Spleen (tissue), 11 donors: Measurements from ENCODE around the gene CREB3L2. TPM values are rescaled to one million over a fixed set of nuclear protein-coding genes. Genes with fewer than 3 reads are reported as not detected.

Source experiments
- DNase-seq: peaks from one replicate; pipeline ENCODE4 v3.0.0-alpha.2; 2020
- H3K27ac ChIP-seq, 8 donors: fragments of 200-600 bp; sonication (generic) in 7 of 8; 1 replicate in 4 of 8; 2 replicates in 4 of 8; pipeline versions ENCODE4 v1.5.0 to v1.8.0; 2016 to 2021; ENCODE audit warnings: inconsistent platforms in 4 of 8, mild to moderate bottlenecking in 4 of 8, moderate library complexity in 1 of 8
- H3K27me3 ChIP-seq, 7 donors: fragments of 200-600 bp; sonication (generic) in 6 of 7; replicated peaks in 1 of 7; 1 replicate in 4 of 7; 2 replicates in 3 of 7; pipeline versions ENCODE4 v1.5.0 to v1.8.0; 2016 to 2021; ENCODE audit warnings: inconsistent platforms in 3 of 7, mild to moderate bottlenecking in 1 of 7
- H3K36me3 ChIP-seq, 6 donors: fragments of 200-600 bp; sonication (generic) in 5 of 6; 1 replicate in 4 of 6; 2 replicates in 2 of 6; pipeline versions ENCODE4 v1.5.0 to v1.8.0; 2016 to 2021; ENCODE audit warnings: inconsistent platforms in 2 of 6
- H3K4me1 ChIP-seq, 6 donors: fragments of 200-600 bp; sonication (generic) in 5 of 6; 1 replicate in 3 of 6; 2 replicates in 3 of 6; pipeline versions ENCODE4 v1.5.0 to v1.8.0; 2016 to 2021; ENCODE audit warnings: inconsistent platforms in 3 of 6
- H3K4me3 ChIP-seq, 8 donors: fragments of 200-600 bp; sonication (generic) in 7 of 8; 1 replicate in 4 of 8; 2 replicates in 4 of 8; pipeline versions ENCODE4 v1.5.0 to v1.8.0; 2016 to 2021; ENCODE audit warnings: inconsistent platforms in 4 of 8, mild to moderate bottlenecking in 4 of 8, moderate library complexity in 2 of 8
- H3K9me3 ChIP-seq, 8 donors: fragments of 200-600 bp; sonication (generic) in 7 of 8; 1 replicate in 4 of 8; 2 replicates in 4 of 8; pipeline versions ENCODE4 v1.5.0 to v1.8.0; 2016 to 2021; ENCODE audit warnings: inconsistent platforms in 4 of 8
- CTCF ChIP-seq, 11 experiments: fragments of 200-600 bp in 7 of 11; fragments of 450-650 bp in 4 of 11; sonication (generic) in 4 of 11; IDR thresholded peaks in 8 of 11; conservative IDR thresholded peaks in 3 of 11; 1 replicate in 7 of 11; 2 replicates in 4 of 11; pipeline versions ENCODE4 v1.4.0 to v1.8.0; 2016 to 2021; ENCODE audit warnings: antibody characterized with exemption in 11 of 11, inconsistent platforms in 4 of 11, mild to moderate bottlenecking in 1 of 11
- POLR2A ChIP-seq, 3 donors: fragments of 450-650 bp; IDR thresholded peaks; one replicate each; pipeline ENCODE4 v1.5.1; 2017; ENCODE audit warnings: antibody characterized with exemption in 3 of 3, mild to moderate bottlenecking in 1 of 3
- POLR2AphosphoS5 ChIP-seq, 3 donors: sonication (generic); formaldehyde crosslinking; IDR thresholded peaks; one replicate each; pipeline ENCODE4 v1.5.1; 2017; ENCODE audit warnings: antibody characterized with exemption in 3 of 3
- WGBS, 5 donors: extraction: QIAGEN DNeasy Blood & Tissue Kit in 3 of 5; methylation state at CpG; one replicate each; pipeline versions ENCODE4 v1.1.5 to v1.1.7; 2013 to 2018; 5-methylcytosine and 5-hydroxymethylcytosine counted together
- intact Hi-C: fragments of 100-400 bp; cut with DNase I; formaldehyde crosslinking; loops from one replicate; pipeline ENCODE4 v1.15.0; 2023; ENCODE audit warnings: low total_unique reads
- polyA plus RNA-seq, 3 donors: library from polyadenylated mRNA; stranded (reverse); fragments of 200-250 nt; gene quantifications; one replicate each; pipeline ENCODE4 v1.2.1, GENCODE V29; 2013
- total RNA-seq, 7 donors: library from RNA; depleted of rRNA in 3 of 7; stranded (reverse); fragments of >200 nt in 3 of 7; fragmentation: NEBNext Ultra II Directional in 4 of 7; extraction: Animal tissue kit (Norgen Biotek cat#: 25700) in 4 of 7; gene quantifications; one replicate each; pipeline versions ENCODE4 v1.1.0 to v1.2.1, GENCODE V29; 2016 to 2021
- donor health status: healthy with polysubstance abuse.
- donor health status: DM: no; HTN: no; CAD: no; lungs with moderate emphysema.
- donor health status: DM: no; HTN: no; CAD: no.
- donor health status: Bipolar disorder and iron deficiency.
- donor health status: healthy.
- donor health status: DM: no; HTN: no; CAD: no.
- donor health status: DM: yes; HTN: yes; CAD: no.

Gene CREB3L2
- total and polyA plus RNA-seq, 10 donors: 3.5 to 68.4 (median 42.4) TPM

- Histone ChIP-seq H3K4me1 (peaks cover 0 to 60% (median 21%) of the 10 kb centered on the region in 6 donors), H3K27me3 (no peaks in the 10 kb centered on the region), H3K9me3 (no peaks in the 10 kb centered on the region), H3K36me3 (no peaks in the 10 kb centered on the region), H3K4me3 (no peak overlapping the region), H3K27ac (peak overlapping the region in 6 of 8 donors; percentile 6 to 61 (median 40))
- intact Hi-C loops: no loop called here
- 93 to 97% (median 94%) methylated on average over 3 of the region's 3 CpGs for WGBS, 5 donors
- TF ChIP-seq POLR2A (IDR thresholded peaks at IDR 0.05): no peak
- DNase-seq: no peak
Observed at GRCh38 chr7:137976232-137976631, 25.7 kb downstream of the CREB3L2 start.

- H3K4me1 ChIP-seq: peaks cover 0 to 60% (median 18%) of the 10 kb centered on the region in 6 donors
- intact Hi-C loops: no loop called here
- 65 to 87% (median 84%) methylated on average over 2 of the region's 2 CpGs for WGBS, 5 donors
- no peaks in the 10 kb centered on the region for H3K9me3 ChIP-seq
- H3K27ac ChIP-seq: peak overlapping the region in 6 of 8 donors; percentile 6 to 61 (median 43)
- H3K4me3 ChIP-seq: no peak overlapping the region
- no peaks in the 10 kb centered on the region for H3K36me3 ChIP-seq
- H3K27me3 ChIP-seq: no peaks in the 10 kb centered on the region
- TF ChIP-seq POLR2A (IDR thresholded peaks at IDR 0.05) (no peak), CTCF (IDR thresholded peaks at IDR 0.05 in 8 of 11, conservative IDR thresholded peaks at IDR 0.05 in 3 of 11) (no peak), POLR2AphosphoS5 (IDR thresholded peaks at IDR 0.05) (peak in 1 of 3 donors; percentile 18)
- no peak for DNase-seq
Observed at GRCh38 chr7:137975768-137976167, 26.1 kb downstream of the CREB3L2 start.

GRCh38 chr7:137975221-137975620, 26.7 kb downstream of the CREB3L2 start:
- Histone ChIP-seq H3K9me3 (no peaks in the 10 kb centered on the region), H3K4me1 (peaks cover 0 to 60% (median 18%) of the 10 kb centered on the region in 6 donors), H3K27ac (peak overlapping the region in 4 of 8 donors; percentile 37 to 61 (median 44)), H3K36me3 (no peaks in the 10 kb centered on the region), H3K4me3 (no peak overlapping the region), H3K27me3 (no peaks in the 10 kb centered on the region)
- intact Hi-C loops: no loop called here
- TF ChIP-seq POLR2A (IDR thresholded peaks at IDR 0.05) (no peak), CTCF (IDR thresholded peaks at IDR 0.05 in 8 of 11, conservative IDR thresholded peaks at IDR 0.05 in 3 of 11) (no peak), POLR2AphosphoS5 (IDR thresholded peaks at IDR 0.05) (no peak)
- WGBS, 5 donors: 65 to 82% (median 78%) methylated on average over 3 of the region's 3 CpGs
- DNase-seq: no peak

GRCh38 chr7:137974766-137975165, 27.1 kb downstream of the CREB3L2 start:
- no peaks in the 10 kb centered on the region for H3K36me3 ChIP-seq
- no peaks in the 10 kb centered on the region for H3K9me3 ChIP-seq
- H3K27ac ChIP-seq: peak overlapping the region in 5 of 8 donors; percentile 37 to 61 (median 51)
- WGBS, 5 donors: 86 to 99% (median 91%) methylated on average over 2 of the region's 2 CpGs
- peaks cover 0 to 60% (median 19%) of the 10 kb centered on the region in 6 donors for H3K4me1 ChIP-seq
- intact Hi-C loops: no loop called here
- no peak for TF ChIP-seq POLR2AphosphoS5 (IDR thresholded peaks at IDR 0.05)
- TF ChIP-seq POLR2A (IDR thresholded peaks at IDR 0.05): no peak
- TF ChIP-seq CTCF (IDR thresholded peaks at IDR 0.05 in 8 of 11, conservative IDR thresholded peaks at IDR 0.05 in 3 of 11): no peak
- no peaks in the 10 kb centered on the region for H3K27me3 ChIP-seq
- H3K4me3 ChIP-seq: no peak overlapping the region
- no peak for DNase-seq
